Ramos (cell line): ENCODE data around the gene WASF2.

Experiments used
- in situ Hi-C: fragments of 300-500 bp; cut with MboI; formaldehyde crosslinking; loops from one replicate; pipeline ENCODE4 v1.14.3; 2022; ENCODE audit warnings: low sequenced_read_pairs; ENCODE audit not compliant: unreplicated experiment

WASF2 gene

GRCh38 chr1:27400963-27401341 is 89.0 kb downstream of the WASF2 start:
- in situ Hi-C loops: no loop called here

GRCh38 chr1:27400082-27400962 is 89.6 kb downstream of the WASF2 start:
- in situ Hi-C loops: no loop called here

DNA sequence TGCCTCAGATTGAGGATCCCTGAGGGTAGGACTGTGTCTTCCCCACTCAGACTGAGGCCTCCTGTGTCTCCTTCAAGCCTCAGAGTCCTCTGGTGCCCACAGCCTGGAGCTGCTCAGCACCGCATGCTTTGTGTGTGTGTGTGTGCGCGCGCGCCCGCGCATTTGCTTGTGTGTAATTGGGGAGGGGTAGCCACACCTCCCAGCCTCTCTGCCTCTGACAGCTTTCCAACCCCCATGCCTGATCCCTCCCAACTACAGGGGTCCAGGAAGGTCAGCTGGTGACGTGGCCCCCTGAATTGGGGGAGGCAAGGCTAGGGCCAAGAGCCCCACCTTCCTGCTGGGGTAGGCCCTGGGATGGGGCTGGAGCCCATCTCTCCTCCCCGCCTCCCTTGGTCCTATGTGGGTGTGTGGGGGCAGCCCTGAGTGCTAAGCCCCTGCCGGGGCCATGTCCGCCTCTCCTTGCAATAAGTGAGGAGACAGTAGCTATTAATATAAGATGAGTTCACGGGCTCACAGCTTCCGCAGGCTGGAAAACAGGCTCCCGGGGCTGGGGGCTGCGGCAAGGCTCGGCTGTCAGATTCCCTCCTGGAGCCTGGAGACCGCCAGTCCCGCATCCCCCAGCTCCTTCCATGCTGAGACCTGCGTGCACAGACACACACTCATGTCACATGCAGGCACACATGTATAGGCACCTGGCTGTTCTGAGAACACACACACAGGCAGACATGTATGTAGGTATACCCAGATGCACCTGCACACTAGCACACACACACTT is 90.5 kb downstream of the WASF2 start:
- in situ Hi-C loops: no loop called here

DNA sequence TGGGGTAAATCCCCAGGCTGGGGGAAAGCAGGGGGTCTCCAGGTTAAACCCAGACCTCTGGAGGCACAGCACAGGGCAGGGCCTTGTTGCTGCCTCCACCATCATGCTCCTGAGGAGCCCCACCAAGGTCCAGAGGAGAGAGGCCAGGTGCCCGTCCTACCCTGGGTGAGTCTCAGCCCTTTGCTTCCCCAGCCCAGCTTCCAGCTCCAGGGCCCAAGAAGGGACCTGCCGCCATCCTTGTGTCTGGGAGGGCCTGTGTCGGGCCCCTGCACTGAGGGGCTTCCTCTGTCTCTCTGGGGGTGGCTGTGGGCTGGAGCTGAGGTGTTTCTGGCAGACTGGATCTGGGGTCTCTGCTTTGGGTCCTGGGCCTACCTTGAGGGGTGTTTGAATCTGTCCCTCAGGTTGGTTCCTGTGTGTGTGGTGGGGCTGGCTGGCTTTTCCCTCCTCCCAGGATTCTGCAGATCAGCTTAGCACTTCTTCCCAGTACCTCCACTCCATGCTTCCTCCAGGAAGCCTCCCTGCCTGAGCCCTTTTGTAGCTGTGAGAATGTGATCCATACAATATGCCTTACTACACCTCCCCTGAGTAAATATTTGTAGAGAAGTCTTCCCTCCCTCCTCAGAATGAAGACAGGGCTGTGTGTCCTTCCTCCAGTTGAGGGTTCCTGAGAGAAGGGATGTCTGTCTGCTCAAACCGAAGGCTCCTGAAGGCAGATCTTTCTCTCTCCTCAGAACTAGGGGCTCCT is 91.4 kb downstream of the WASF2 start:
- in situ Hi-C loops: no loop called here

DNA sequence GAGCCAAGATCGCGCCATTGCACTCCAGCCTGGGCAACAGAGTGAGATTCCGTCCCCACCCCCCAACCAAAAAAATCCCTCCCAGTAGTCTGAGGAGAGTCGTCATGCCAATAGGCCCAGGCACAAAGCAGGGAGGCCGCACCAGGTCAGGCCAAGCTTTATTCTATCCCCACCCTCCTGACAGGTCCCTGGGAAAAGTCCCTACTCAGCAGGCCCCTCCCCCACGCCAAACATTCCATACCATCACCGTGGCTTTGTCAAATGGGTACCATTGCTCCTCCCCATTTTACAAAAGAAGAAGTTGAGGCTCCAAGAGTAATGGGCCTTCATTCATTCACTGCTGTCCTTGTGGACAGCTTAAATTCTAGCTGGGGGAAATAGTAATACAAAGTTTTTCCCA is 92.2 kb downstream of the WASF2 start:
- in situ Hi-C loops: no loop called here

DNA sequence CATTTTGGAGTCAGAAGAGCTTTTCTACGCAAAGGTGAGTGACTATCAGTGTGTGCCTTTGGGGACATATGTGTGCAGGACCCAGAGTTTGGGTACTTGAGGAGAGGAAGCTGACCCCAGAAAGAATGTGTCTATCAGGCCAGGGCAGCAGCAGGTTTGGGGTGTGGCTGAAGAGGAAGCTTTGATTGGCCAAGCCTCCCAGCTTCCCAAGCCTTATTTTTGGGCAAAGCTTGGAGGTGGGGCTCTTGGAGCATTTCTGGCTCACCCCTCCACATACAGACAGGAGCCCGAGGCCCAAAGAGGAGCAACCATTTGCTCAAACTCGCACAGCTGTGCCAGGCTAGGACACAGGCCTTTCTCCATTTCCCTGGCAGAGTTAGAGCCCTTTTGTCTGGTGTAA is 92.9 kb downstream of the WASF2 start:
- in situ Hi-C loops: no loop called here

- in situ Hi-C loops: no loop called here
These were observed 94.3 kb downstream of the WASF2 start for GRCh38 chr1:27395441-27396195.

- in situ Hi-C loops: loop anchor here (5.0 kb wide), 2 partner anchors 212 to 267 kb away; no protein-coding TSS in a partner anchor
These were observed 95.0 kb downstream of the WASF2 start for GRCh38 chr1:27394925-27395324.

DNA sequence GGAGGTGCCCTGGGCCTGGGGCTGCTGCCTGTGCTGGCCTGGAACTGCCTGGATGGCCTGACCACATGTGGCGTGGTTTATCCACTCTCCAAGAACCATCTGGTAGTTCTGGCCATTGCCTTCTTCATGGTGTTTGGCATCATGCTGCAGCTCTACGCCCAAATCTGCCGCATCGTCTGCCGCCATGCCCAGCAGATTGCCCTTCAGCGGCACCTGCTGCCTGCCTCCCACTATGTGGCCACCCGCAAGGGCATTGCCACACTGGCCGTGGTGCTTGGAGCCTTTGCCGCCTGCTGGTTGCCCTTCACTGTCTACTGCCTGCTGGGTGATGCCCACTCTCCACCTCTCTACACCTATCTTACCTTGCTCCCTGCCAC is 95.7 kb downstream of the WASF2 start:
- in situ Hi-C loops: loop anchor here (5.0 kb wide), 2 partner anchors 213 to 268 kb away; no protein-coding TSS in a partner anchor

GRCh38 chr1:27393641-27394281 is 96.2 kb downstream of the WASF2 start:
- in situ Hi-C loops: loop anchor here (5.0 kb wide), 2 partner anchors 214 to 269 kb away; no protein-coding TSS in a partner anchor

GRCh38 chr1:27392778-27393635 is 97.0 kb downstream of the WASF2 start:
- in situ Hi-C loops: loop anchor here (5.0 kb wide), 2 partner anchors 214 to 269 kb away; no protein-coding TSS in a partner anchor

GRCh38 chr1:27392096-27392777 is 97.7 kb downstream of the WASF2 start, which contains the start of gene GPR3:
TSS of gene GPR3 (plus strand) at chr1:27392622. CDS start at chr1:27393799, 1,177 bp downstream.
- in situ Hi-C loops: loop anchor here (5.0 kb wide), 2 partner anchors 215 to 270 kb away; no protein-coding TSS in a partner anchor

DNA sequence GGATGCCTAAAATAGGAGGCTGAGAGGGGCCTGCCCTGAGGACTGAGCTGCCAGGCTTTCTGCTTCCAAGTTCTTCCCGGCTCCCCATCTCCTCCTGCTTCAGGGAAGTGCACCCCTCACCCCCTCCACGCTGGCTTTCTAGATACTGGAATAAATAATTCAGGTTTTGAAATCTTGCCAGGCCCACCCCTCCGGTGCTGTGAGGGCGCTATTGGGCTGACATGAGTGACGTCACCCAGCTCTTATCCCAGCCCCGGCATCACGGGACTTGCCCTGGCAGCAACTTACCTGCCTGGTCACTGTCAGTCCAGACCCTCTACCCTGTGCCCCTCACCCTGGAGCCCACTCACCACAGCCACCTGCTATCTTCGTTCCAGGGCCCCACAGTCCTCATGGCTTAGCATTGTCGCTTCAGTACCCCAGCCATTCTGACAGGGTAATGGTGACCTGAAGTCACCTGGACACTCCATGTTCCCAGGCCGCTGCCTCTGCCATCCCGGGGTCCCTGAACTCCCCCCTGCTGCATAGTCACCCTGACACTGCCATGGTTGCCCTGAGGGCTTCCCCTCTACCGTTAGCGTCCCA is 98.4 kb downstream of the WASF2 start:
- in situ Hi-C loops: loop anchor here (5.0 kb wide), 2 partner anchors 216 to 271 kb away; no protein-coding TSS in a partner anchor

GRCh38 chr1:27388337-27389005 is 101.5 kb downstream of the WASF2 start:
- in situ Hi-C loops: loop anchor here (5.0 to 10.0 kb wide), 2 partner anchors 86 to 284 kb away; no protein-coding TSS in a partner anchor

GRCh38 chr1:27384797-27385196 is 105.2 kb downstream of the WASF2 start:
- in situ Hi-C loops: loop anchor here (5.0 to 10.0 kb wide), 2 partner anchors 82 to 280 kb away; no protein-coding TSS in a partner anchor

- in situ Hi-C loops: loop anchor here (10.0 kb wide), 1 partner anchor 279 kb away; no protein-coding TSS in a partner anchor
These were observed 106.3 kb downstream of the WASF2 start for GRCh38 chr1:27383661-27384060.
